GM19452 (cell line): ENCODE measurements around the gene TTC34.

ENCODE experiments used
- ATAC-seq: cut with Tn5 transposase; IDR thresholded peaks from one replicate; pipeline ENCODE4 v1.9.1; 2021; ENCODE audit not compliant: unreplicated experiment

Gene TTC34

DNA sequence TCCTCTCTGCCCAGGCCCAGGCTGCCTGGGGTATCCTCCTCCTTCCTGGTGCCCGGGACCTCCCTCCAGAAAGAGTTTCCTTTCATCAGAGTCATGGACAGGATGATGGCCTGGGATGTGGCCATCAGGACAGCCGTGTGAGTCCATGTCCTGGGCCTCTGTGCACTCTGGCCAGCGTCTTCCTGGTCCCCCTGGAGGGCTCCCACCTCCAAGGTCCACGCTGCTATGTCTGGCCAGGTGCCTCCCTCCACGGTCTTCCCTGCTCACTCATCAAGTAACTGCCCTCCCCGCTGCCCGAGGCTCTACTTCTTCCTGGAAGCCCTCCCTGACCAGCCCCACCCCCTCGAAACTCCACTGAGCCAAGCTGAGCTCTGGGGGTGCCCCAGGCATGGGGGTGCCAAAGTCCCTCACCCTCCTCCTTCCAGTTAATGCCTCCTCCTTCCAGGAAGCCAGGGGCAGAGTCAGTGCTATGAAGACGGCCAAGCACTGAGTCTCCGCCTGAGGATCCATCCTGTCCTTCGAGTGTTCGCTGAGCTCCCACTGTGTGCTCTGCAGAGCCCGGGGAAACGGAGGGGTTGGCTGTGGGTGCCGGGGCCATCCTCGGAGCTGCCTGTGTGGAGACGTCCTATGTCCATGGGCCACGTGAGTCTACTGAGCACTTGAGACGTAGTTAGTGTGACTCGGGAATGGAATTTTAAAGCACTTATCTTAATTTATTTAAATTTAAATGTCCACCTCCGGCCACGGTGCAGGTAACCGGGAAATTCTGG lies 28.5 kb upstream of the TTC34 start:
- ATAC-seq = no peak

DNA sequence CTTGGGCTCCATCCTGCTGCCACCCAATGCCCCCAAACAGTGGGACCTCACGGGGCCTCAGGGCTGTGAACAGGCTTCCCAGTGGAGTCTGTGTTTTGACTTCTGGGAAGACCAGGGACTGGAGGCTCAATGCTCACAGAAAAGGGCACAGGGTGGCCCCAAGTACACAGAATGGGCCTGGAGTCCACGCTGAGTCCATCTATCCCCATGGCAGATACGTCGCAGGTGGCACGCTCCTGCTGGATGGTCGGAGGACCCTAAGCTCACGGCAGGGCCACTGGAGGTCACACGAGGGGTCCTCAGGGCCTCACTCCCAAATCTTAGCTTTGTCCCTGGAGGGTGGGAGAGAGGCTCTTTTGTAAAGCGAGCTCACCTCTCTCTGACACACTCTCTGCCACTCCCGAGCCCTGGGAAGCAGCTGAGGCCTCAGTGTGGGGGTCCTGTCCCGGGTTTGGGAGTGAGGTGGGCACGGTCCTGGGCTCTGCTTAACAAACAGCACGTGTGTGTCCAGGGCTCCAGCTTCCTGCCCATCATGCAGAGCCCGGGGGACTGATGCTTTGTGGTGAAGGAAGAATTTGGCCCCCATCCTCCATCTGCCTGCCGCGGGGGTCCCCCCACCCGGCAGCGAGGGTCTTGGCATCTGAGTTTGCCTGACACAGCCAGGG lies 27.2 kb upstream of the TTC34 start:
- ATAC-seq = no peak

DNA sequence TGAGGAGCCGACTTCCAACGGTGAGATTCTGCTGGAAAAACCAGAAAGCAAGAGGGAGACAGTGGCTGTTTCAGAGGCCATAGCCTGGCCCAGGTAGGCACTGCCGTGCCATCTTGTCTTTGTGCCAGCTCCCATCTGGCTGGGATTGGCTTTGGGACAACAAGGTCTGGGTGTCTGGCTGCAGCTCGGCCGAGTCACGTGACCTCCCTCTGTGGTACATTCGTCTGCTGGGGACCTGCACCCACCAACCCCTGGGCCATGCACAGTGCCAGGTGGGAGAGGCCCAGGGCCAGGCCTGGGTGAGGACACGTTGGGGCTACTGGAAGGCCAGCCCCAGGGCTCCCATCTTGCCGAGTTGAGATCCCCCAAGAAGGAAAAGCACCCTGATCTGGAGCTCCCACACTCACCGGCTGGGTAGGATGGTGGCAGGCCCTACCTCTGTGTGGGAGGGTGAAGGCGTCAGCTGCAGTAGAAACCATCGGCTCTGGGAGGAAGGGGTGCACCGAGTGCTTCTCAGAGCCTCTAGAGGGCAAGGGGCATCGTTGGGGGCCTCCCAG lies 25.3 kb upstream of the TTC34 start:
- no peak for ATAC-seq

DNA sequence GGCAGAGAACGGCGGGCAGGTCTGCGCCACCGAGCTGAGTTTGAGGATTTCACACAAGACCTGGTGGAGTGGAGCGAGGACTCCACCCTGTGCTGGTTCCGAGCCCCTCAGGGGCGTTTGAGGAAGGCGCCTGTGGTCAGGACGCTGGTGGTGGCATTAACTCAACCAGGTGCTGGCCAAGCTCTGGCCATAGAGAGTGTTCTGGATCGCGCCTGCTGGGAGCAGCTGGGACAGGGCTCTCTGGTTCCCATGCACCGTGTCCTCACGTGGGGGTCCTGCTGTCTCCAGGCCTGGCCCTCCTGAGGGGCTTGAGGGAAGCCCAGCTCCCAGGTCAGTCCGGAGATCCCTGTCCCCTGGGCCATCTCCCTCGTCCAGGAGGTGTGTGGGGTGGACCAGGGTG lies 24.8 kb upstream of the TTC34 start:
- ATAC-seq = no peak

DNA sequence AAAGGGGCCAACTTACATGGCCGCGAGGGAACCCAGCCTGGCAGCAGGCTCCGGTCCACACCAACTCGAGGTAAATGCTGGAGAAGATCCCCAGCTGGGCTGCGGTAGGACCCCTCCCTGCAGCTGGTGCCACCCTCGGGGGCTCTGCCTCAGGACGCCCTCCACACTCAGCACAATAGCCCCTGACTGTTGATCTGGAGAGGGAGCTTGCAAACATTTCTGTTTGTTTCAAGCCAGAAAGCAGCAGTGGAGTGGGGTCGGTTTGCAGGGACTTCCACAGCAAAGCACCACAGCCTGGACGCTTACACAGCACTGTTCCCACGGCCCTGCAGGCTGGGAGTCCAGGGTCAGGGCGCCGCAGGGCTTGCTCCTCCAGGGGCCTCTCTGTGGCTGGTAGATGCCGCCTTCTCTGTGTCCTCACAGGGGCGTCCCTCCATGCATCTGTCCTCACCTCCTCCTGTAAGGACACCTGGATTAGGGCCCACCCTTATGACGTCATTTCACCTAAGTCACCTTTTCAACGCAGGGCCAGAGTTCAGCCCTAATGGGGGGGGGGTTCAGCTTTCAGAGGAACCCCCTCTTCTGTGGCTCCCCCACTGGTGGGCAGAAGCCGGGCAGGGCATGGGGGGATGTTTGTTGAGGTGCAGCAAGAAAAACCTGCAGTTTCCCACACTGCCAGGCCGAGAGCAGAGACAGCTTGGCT lies 24.1 kb upstream of the TTC34 start:
- ATAC-seq = no peak

DNA sequence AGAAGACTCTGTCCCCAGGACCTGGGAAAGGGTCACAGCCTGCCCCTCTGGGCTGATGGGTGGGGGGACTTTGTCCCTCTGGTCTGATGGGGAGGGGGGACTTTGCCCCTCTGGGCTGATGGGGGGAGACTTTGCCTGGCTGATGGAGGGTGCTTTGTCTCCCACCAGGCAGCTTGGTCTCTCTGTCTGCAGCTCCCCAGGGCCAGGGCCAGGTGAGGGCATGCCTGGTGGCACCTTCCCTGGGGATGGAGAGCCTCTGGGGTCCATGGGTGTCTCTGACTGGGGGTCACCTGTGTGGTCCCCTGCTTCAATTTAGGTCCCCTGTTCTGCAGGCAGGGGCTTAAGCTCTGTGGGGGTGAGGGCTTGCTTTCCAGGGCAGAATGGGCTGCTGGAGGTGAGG lies 23.5 kb upstream of the TTC34 start:
- no peak for ATAC-seq

DNA sequence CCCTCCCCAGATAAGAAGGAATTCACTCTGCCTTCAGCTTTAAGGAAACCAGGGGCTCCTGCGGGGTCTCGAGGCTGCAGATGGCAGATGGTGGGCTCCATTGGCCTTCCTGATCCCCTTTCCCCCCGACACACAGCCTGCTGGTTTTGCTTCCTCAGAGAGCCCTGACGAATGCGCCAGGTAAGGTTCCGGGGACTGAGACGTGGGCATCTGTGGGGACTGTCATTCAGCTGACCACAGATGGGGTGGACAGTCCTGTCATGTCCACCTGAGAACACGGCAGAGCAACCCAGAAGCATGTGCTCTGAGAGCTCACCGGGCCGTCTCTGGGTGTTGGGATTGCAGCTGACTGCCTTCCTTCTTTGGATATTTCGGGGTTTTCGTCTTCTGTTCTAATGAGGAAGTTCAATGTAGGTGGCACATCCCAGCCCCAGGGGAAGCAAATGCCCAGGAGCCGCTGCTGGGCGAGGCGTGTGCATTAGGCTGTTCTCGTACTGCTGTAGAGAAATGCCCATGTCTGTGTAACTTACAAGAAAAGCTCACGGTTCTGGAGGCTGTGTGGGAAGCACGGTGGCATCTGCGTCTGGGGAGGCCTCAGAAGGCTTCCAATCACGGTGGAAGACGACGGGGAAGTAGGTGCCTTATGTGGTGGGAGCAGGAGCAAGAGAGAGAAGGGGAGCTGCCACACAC lies 22.6 kb upstream of the TTC34 start:
- no peak for ATAC-seq

DNA sequence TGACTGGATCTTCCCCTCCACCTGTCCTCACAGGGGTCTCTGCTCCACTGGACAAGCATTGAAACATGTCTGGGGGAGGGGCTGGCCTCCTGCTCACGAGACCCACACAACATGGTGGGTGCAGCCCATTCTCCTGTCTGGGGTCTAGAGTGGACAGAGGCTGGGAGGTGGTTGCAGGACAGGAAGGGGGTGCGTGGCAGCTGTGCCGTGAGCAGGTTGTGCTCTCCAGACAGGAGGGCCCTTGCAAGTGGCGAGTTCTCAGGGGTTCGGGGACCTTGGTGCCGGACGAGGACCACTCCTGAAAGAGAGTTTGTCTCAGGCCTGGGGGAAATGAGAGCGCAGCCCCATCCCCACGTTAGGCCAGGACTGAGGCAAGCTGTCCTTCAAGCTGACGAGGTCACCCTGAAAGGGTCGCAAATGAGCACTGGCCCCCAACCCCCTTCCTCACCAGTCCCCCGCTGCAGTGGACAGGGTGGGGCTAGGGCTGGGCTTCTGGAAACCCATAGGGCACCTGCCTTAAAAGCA lies 21.2 kb upstream of the TTC34 start:
- no peak for ATAC-seq

DNA sequence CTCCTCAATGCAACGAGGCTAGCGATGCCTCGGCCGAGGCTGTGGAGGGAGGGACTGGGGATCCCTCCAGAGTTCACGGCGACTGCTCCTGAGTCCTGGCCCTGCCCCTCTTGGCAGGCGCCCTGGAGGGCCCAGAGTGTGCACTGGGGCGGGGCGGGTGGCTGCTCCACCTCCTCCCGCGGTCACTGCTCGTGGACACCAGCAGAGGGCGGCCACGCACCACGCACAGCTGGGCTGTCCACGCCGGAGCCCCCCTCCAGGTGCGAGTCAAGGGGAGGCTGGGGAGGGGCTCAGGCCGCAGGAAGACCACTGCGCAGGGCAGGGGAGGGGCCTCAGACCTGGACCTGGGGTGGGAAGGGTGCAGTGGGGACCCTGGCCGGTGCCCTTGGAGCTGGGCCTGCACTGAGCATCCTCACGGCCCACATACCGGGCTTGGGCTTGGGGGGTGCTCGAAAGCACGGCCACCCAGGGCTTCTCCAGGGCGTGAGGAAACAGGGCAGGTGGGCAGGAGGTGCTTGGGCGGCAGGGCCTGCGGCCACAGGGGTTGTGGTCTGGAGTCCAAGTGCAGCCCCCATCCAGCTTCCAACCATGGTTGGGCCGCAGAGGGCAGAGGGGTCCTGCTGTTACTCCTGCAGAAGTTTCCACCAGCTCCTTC lies 20.6 kb upstream of the TTC34 start:
- ATAC-seq = no peak

DNA sequence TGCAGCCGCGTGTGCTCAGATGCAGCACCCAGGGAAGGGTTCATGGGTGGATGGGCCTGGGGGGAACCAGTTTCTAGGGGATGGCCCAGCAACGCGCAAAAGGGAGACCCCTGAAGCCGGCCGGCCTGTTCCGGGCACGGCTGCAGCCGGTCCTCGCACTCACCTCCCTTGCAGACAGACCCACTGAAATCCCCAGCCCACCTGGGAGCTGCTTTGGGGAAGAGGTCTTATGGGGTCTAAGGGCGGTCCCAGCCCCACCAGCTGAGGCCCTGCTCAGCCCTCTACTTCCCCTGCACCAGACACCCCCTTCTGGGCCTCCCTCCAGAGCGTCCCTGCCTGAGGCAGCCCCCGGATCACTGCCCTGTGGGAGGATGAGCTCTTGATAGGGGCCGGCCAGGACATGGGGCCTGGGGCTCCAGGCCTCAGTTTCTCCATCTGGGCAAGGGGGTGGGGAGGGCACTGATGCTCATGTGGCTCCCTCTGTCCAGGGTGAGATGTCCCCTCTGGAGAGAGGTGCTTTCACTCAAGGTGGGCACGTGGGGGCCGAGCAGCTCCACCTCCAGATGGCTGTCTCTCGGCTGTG lies 20.0 kb upstream of the TTC34 start:
- ATAC-seq = no peak

DNA sequence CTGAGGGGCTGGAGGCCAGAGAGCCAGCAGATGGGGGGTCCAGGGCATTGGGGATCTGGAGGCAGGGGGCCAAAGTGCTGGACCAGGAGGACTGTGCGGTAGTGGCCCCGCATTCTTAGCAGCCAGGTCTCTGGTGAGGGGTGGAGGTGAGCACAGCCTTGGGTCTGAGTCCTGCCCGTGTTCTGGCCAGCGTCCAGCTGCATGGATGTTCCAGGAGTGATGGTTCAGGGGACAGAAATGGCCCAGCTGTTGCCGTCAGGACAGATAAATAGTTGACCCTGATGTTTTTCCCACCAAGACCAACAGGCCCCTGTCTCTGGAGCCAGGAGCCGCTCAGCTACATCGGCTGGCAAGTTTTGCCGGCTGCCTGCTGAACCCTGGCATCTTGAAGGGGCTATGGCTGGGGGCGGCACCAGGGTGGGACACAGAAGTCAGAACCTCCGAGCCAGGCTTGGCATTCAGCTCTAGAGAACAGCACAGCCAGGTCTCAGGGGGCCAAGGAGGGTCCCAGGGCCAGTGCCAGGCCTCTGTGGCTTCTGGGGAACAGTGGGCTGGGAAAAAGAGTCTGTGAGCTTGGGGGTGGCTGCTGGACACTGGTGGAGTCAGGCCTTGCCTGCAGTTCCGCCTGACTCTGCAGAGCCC lies 19.4 kb upstream of the TTC34 start:
- ATAC-seq = no peak

DNA sequence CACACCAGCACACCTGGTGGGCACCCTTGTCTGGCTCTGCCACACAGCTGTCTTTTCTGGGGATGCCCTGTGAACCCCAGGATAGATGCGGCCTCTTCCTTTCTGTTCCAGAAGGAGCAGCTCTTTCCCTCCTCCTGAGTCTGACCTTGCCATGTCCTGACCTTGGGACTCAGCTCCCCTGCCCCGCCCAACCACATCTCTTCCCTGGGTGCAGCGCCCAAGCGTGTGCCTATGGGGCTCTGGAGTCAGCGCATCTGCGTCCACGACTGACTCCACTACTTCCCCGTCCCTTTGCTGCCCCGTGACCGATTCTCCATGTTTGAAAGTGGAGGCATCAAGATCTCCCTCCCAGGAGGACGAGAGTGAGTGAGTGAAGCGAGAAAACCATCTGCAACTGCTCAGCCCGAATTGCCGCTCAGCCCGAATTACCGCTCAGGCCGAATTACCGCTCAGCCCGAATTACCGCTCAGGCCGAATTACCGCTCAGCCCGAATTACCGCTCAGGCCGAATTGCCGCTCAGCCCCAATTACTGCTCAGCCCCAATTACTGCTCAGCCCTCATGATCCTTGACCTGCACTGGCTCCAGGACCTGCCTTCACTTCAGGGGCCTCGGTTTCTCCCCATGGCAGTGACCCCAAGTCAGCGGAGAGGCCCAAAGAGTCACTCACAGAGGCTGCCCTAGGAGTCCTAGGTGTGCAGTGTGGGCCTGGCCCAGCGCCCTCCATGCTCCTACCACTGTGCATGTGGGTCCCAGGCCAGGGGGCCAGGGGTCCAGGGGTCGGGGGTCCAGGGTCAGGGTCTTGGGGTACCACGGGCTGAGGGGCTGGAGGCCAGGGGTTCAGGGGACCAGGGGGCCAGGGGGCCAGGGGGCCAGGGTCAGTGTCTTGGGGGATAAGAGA lies 18.6 kb upstream of the TTC34 start:
- no peak for ATAC-seq

DNA sequence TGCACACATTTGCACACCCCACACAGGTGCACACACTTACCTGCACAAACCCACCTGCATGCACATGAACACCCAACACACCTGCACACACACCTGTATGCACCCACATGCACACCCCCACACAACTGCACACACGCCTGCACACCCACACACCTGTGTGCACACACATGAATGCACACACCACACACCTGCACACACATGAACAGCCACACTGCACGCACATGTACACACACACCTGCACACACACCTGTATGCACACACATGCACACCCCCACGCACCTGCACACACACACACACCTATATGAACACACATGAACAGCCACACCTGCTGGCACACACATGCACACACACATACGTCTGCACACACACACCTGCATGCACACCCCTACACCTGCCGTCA lies 17.9 kb upstream of the TTC34 start:
- ATAC-seq = no peak

DNA sequence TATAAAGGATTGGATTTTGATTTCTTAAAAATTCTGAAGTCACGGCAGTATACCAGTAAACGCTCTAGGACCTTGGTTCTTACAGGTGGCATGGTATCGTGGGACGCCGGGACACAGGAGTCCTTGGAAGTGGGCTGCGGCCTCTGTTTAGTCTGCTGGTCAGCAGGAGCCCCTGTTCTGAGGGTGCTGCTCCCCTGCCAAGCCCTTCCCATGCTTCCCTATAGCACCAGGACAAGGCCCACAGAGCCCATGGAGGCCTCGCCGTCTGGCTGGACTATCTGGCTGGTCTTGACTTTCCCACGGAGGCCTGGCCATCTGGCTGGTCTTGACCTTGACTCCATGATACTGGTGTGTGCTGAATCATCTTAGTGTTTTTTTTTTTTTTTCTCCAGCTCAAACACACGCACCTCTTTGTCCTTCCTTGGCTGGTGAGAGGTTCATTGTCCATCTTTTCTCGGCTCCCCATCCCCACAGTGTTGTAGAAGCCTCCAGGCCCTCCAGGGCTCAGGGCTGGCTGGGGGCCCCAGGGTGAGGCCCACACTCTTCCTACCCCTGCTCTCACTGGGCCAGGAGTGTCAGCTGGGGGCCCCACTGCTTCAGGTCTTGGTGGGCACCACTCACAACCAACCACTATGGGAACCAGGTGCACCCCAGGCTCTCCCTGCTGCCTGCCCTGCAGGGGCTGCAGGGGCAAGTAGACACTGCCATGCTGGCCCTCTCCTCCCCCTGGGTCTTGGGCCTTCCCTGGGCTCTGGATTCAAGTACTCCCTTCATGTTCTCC lies 16.5 kb upstream of the TTC34 start:
- ATAC-seq = no peak

DNA sequence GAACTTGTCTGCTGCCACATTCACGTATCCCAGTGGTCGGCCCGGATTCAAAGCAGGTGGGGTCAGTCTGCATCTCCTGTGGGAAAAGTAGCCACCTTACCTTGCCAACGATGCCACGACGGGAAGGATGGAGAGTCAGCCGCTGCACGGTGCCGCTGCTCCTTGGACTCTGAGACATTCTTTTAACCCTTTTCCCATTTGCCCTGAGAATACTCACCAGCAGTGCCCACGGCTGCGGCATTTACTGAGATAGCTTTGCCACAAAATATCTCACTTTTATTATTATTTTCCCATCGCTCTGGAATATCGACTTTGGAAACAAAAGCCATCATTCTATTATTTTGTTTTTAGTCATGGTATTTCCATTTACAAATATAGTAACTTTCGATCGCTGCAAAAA lies 15.3 kb upstream of the TTC34 start:
- ATAC-seq = no peak

DNA sequence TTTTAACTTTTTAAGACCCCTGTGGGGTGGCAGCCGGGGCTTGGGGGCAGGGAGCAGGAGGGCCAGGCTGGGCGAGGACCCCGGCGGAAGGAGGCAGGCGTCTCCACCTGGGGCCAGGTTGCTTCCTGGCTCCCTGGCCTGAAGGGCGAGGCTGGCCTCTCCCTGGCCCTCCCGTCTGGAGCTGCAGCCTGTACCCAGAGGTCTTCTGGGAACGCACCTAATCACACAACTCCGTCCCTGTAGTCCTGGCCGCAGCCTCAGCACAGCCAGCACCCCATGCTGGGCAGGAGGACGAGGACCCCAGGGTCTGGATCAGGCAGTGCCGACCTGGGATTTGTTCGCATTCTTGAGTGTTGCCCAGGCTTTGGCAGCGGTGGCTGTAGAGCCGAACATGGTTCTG lies 14.1 kb upstream of the TTC34 start:
- ATAC-seq = no peak

DNA sequence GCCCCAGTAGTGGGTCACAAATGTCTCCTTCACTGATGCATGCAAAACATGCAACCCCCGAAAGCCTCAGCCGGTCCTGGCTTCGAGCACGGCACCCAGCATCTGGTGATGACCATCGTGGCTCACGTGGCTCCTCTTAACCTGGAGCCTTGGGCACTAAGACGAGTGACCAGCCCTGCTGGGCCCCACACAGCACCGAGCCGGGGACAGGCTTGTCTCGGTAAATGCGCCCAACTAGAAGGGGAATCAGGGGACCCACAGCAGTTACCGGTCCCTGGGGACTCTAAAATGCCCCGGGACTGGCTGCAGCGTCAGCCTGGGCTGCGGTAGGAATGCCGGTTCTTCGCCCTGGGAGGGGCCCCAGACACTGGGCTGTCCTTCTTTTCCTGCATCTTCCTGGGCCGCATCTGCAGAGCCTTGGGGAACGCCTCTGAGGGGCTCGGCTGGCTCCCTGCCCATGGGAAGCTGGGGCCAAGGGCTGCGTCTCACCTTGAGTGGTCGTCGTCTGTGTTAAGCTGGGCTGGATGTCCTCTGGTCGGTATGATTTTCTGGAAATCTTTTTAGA lies 13.1 kb upstream of the TTC34 start:
- ATAC-seq = no peak
